ENCODE results near the gene EDEM2.
"Not testable (repeated sequence)": the region's sequence is repeated elsewhere in the genome, so short reads cannot be mapped to it uniquely, and the experiment has no call there.

Gene EDEM2

DNA sequence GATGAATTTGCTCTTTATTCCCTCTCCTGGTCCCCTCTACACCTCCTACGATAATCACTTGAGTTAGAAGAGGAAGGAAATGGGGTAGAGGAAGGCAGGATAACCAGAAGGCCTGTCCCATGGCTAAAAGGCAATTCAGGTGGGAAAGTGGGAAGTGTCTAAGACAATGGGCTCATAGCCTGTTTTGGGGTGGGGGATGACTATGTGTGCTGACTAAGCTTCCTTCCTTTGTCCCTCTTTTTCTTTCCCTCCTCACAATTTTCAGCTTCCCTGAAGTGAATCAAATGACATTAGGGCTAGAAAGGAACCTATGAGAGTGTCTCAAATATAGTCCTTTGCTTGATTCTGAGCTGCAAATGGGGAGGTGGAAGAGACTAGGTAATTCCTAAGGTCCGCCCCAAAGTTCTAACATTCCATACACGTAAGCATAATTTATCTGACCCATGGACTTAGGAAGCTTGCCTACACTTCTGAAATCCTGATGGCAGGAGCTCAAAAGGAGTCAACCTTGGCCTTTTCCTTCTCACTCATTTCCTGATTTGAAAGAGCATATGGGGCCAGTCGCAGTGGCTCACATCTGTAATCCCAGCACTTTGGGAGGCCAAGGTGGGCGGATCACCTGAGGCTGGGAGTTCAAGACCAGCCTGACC, 24.3 kb downstream of the EDEM2 start:
- DNase-seq = no peak

DNA sequence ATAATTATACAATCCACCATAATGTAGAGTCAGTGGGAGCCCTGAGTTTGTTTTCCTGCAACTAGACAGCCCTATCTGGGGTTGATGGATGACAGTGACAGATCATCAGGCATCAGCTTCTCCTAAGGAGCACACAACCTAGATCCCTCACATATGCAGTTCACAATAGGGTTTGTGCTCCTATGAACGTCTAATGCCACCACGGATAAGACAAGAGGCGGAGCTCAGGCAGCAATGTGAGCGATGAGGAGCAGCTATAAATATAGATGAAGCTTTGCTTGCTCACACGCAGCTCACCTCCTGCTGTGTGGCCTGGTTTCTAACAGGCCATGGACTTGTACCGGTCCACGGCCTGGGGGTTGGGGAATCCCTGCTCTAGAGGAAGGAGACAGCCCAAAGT, 25.9 kb downstream of the EDEM2 start:
- DNase-seq = no peak

DNA sequence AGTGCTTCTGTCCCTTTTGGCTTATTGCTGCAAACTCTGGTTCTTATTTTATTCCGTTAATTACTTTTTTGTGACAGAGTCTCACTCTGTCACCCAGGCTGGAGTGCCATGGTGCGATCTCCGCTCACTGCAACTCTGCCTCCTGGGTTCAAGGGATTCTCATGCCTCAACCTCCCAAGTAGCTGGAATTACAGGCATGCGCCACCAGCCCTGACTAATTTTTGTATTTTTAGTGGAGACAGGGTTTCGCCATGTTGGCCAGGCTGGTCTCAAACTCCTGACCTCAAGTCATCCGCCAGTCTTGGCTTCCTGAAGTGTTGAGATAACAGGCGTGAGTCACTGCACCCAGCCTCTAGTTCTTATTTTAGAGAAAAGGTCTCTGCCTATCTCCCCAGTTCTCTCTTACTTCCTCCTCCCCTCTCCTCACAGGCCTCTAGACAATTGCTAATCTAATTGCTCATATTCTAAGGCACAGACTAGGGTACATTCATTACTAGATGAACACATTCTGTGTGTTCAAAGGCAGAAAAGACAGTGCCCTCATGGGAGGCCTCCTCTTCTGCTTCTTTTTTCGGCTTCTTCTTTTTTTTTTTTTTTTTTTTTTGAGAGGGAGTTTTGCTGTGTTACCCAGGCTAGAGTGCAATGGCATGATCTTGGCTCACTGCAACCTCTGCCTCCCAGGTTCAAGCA, 27.0 kb downstream of the EDEM2 start:
- no peak for DNase-seq

DNA sequence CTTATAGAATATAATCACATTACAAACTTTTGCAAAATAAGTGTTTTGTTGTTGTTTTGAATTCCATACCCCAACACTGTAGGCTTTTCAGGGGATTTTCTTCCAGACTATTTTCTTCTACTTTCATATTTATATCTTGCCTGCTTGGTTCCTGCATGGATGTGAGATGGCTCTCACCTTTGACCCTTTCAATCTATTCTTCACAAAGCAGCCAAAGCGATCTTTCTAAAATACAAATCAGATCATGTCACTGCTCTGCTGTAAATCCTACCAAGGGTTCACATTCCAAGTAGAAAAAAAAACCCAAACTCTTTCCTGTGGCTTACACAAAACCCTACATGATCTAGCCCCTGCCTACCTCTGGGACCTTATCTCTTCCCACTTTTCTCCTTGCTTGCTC, 29.5 kb downstream of the EDEM2 start:
- no peak for DNase-seq

DNA sequence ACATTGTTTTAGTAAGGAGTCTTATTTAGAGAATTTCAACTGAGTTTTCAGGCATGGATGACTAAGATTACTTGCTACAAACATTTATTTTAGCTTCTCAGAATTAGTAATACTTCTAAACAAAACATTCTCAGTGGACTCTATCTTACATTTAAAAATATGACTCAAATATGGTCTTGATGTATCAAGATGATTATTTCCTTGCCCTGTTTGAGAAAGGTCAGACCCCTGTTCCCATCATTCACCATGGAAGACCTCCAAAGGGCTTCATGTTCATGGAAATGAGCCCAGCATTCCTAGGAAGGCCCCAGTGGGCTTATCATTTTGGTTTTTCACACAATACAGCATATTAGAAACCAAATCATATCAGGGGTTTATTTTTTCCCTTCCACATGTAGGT, 29.9 kb downstream of the EDEM2 start:
- no peak for DNase-seq

DNA sequence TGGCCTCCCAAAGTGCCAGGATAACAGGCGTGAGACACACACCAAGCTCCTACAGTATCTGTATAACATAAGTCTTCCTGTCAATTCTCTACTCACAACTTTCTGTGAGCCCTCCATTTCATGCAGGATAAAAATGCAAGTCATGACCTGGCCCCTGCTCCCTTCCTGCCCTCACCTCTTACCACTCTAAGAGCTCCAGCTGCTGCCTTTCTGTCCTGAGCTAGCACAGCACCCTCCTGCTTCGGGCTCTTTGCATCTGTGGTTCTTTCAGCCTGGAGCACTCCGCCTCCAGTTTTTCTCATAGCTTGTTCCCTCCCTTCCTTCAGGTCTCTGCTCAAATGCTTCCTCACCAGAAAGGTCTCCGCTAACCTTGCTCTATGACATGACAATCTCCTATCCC, 30.9 kb downstream of the EDEM2 start:
- DNase-seq = no peak

DNA sequence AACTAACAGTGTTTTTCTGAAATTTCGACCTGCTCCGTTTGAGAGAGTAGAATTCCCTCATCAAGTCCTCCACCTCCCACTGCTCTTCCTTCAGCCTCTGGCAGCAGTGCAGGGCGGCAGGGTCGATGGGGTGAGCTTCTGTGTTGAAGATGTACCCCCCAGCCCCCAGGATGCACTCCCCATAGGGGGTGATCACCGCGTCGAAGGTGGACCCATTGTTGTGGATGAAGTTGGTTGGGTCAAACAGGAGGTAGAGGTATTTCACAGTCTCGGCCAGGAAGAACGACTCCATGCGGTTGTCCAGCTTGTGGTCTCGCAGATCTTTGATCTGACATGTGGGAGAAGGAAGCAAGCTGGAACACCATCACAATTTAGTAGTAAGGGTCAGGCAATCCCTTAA, 31.5 kb downstream of the EDEM2 start:
- DNase-seq = no peak

DNA sequence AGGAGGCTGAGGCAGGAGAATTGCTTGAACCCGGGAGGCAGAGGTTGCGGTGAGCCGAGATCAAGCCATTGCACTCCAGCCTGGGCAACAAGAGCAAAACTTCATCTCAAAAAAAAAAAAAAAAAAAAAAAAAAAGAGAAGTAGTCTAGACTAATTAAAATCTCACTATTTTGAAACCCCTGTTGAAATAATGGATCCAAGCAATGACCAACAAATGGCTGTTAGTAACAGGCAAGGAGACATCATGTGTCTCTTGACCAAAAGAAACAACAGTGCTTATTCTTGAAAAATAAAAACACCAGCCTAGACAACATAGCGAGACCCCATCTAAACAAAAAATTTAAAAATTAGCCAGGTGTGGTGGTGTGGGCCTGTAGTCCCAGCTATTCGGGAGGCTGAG, 34.9 kb downstream of the EDEM2 start:
- not testable (repeated sequence) for DNase-seq

DNA sequence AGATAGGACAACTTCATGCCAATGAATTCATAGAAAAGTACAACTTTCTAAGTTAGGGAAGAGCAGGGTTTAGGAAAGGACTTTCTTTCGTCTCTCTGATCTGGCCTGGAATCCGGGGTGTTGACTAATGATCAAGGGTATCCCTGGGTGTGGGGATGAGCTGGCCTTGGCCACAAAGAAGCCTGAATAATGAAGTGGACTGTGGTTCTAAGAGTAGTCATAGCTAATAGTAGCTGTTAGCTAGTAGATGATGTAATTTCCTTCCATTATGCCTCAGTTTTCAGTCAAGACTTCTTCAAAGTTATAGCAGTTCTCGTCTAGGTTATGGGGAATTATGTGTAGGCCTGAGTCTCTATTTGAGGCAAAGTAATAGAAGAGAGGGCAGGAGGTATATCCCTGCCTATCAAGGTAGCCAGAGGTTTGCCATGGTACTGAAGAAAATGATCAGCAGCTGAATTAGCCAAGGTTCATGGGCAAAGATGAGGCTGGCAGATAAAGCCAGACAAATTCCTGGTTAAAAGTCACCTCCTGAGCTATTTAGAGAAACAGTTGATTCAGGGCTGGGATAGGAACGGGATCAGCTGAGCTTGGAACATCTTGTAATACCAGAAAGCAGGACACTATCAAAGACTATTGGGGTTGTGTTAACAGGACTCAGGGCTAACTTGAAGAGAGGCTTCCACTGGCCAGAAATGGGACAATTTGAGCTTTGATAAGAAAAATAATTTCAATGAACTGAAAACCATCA, 35.8 kb downstream of the EDEM2 start:
- no peak for DNase-seq

DNA sequence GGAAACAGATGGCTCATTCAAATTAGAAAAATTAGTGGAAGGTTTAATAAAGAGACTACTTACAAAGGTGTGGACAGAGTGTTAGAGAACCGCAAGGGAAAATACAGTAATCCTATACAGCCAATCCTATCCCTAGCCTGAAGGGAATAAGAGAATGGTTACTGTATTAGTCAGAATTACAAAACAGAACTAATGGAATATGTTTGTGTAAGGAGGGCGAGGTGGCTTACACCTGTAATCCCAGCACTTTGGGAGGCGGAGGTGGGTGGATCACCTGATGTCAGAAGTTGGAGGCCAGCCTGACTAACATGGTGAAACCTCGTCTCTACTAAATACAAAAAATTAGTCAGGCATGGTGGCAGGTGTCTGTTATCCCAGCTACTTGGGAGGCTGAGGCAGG, 38.2 kb downstream of the EDEM2 start:
- DNase-seq = no peak

DNA sequence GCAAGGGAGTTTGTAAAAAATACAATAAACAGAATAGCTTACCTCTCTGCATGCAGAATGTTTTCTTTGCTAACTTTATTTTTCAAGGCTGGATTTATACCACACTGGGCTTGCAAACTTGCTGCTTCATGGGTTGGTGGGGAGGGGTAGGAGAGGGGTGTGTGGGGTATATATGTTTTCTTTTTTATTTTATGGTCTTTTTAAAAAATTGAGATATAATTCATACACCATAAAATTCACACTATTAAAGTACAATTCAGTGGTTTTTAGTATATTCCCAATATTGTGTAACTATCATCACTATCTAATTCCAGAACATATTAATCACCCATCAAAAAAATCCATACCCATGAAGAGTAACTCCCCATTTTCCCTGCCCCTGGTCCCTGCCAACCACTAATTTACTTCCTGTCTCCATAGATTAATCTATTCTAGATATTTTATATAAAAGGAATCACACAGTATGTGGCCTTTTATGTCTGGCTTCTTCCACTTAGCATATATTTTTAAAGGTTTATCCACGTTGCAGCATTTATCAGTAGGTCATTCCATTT, 40.2 kb downstream of the EDEM2 start:
- DNase-seq = no peak

DNA sequence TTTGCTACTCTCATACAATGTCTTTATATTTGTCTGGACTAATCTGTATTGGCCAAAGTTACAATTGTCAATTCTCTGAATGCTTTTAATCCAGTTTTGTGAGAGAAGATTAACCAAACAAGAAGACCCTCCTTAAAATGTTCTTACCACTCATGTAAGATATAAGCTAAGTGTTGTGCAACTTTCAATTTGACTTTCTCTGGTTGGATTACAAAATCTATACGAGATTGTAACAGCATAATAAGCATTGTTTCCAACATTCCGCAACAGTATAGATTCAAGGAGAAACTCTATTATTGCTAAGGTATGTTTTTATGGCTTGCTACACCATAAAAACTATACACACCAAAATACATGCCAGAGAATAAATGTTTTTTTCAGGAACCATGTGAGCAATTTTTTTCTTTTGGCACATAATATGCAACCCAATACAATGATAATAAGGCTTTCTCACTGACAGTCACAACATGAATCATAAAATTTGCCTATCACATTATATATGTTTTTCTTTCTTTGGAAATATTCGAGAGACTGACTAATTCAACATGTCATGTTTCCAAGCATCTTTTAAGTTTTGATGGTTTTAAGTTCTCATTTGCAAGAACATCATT, 42.3 kb downstream of the EDEM2 start:
- DNase-seq = no peak

DNA sequence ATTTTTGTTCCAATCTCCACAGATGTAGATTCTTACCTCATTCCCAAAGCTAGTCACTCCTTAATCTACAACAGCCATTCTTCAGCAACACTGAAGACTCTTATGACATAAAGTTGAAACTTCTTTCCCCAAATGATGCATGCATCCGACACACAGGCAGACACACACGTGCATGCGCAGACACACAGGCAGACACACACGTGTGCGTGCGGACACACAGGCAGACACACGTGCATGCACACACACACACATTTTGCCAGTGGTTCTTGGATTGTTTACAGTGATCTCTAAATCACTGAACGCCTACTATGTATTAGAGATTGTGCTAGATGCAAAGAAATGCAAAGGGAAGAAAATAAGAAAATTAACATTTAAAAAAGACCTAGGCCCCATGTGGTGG, 45.5 kb downstream of the EDEM2 start:
- DNase-seq = no peak

DNA sequence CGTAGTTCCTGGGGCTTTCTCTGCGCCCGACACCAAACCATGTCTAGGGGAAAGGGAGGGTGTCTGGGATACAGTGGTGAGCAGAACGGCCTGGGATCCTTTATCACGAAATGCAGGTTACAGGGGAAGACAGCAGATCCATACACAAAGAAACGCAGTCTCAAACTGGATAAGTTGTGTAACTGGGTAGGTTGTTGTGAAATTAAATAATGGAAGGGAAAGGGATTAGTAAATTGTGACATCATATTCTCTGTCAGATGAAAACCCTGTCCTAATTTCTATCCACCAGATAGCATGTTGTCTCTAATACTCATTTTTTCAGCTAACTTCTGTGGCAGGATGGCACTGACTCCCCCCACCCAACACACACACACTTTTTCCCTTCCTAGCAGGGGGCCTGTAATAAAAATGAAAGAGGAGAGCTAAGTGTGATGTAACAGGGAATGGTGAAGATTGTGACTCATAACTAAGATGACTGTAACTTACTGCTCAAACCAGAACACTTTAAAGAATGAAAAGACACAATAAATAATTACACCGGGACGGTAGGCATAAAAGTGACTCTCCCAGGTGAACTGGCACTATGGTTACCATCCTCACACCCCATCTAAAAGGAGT, 53.8 kb downstream of the EDEM2 start:
- DNase-seq = no peak

DNA sequence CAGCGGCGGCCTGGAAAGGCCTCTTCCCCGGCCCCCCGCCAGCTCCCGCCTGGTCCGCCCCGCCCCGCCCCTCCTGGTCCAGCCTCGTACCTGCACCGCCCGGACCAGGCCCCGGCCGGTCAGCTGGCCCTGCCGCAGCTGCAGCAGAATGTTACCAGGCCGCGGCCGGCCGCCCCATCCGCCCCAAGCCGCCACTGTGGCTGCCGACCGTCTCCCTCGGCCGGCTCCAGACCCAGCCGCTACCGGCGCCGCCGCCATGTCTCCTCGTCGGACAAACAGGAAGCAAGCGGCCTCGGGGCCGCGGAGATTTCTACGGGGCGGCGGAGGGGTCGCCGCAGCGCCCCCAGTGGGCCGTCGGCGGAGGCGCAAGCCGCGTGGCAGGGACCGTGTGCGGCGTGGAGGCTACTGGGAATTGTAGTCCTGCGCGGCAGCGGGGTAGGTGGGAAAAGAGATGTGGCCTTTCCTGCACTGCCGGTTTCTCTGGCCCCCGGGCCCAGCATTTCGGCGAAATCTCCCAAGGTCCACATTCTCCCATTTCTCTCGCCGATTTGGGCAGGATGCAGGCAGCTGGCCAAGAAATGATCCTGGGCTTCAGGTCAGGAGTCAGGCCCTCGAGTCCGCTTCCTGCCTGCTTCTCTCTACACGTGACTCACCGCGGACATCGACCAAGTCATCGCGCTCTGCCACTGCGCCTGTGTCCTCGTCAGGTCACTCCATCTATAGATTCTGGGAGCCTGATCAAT, 54.4 kb downstream of the EDEM2 start, which contains the start of gene TRPC4AP:
Gene TRPC4AP (minus strand): TSS at position 284 of the 743 bp plus-strand sequence. CDS start 26 bp downstream, at position 258.
- peak; percentile 93 for DNase-seq

DNA sequence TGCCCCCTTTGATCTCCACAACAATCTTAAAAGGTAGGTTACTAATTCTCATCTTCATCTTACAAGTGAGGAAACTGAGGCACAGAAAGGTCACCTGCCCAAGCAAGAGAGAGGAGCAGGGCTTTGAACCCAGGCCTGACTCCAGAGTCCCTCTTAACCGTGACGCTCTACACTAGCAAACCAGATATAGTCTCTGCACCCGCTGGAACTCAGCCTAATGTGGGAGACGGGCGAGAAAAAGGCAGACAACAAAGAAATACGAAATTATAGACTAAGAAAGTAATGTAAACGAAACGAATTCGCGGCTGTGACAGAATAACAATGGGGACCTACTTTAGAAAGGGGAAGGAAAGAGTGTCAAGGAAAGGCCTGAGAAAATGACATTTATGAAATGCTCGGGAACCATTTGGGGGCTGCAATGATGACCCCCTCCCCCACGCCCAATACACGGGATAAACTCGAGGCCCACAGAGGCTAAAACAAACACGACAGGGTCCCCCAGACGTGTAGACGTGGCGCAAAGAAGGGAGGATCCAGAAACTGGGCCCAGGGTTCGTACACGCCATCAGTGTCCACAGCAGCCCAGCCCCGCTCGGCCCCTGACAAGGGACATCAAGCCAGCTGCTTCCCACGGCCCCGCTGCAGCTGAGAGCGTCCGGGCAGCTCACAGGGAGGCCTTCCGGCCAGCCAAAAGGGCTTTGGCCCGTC, 55.2 kb downstream of the EDEM2 start:
- no peak for DNase-seq

DNA sequence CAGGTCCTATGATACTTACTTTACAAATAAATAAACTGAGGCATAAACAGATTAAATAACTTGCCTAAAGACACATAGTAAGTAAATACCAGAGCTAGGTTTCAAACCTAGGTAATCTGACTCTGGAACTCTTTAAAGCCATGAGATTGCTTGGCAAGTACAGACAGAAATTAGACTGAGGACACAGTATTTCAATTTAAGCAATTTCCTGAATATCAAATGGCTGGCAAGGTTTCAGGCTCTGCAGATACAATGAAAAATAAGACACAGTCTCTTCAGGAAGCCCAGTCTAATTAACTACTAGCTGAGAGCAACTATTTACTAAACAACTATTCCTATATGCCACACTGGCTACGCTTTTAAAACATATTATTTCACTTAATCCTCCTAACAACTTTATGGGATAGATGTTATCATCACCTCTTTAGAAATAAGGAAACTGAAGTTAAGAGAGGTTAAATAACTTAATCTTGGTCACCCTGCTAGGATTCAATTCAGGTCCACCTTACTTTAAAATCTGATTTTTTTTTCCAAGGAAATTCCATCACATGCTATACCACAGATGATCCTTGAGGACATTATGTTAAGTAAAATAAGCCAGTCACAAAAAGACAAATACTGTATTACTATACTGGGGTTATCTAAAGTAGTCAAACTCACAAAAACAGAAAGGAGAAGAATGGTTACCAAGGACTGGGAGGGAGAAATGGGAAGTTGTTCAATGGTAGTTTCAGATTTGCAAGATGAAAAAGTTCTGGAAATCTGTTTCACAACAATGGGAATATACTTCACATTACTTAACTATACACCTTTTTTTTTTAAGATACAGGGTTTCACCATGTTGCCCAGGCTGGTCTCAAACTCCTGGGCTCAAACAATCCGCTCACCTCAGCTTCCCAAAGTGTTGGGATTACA, 58.6 kb downstream of the EDEM2 start:
- DNase-seq = no peak

DNA sequence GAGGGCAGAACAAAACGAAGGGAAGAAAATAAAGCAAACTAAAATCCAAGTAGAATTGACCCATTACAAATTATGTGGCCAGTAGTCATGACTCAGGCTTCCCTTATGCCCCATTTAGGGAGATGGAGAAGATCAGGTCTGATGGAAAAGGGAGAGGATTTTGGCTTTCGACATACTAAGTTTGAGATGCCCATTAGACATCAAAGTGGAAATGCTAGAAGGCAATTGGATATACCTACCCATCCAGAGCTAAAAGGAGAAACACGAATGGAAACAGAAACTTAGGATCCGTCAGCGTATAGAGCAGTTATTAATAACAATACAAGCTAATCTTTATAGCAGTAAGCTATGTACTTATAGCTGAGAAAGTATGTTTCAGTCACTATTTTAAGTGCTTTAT, 59.3 kb downstream of the EDEM2 start:
- no peak for DNase-seq

DNA sequence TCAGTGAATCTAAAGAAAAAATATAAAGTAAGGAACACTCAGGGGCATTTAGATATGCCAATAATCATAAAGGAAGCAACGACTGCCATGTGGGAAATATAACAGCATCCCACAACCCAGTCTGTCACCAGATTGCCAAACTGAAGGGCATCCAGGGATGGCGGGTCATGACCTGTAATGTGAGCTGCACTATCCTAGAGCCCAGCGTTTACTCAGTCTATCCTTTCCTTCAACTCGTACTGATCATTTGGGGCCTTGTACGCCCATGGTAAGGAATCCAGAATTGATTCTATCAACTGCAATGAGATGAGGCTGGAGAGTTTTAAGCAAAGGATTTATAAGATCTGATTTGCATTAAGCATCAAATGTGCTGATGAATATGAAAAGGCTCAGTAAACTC, 59.8 kb downstream of the EDEM2 start:
- DNase-seq = no peak

Data from left hindlimb (tissue), 1 donor.